Neural cell (in vitro differentiated cells): ENCODE measurements around the gene TTF1. TPM values are rescaled to one million over a fixed set of nuclear protein-coding genes. Genes with fewer than 3 reads are reported as not detected.

Experiments used
- H2AFZ ChIP-seq: fragments of 200-600, 300-800 bp; sonication (generic), shearing (Covaris generic); 2 replicates; pipeline ENCODE4 v1.6.0; 2014; ENCODE audit warnings: low read depth, mild to moderate bottlenecking, antibody characterized with exemption, low read length, moderate library complexity
- H3F3A ChIP-seq: fragments of 200-600 bp; shearing (Covaris generic); 2 replicates; pipeline ENCODE4 v1.6.1; 2016; ENCODE audit warnings: mild to moderate bottlenecking, moderate library complexity, mixed read lengths, antibody characterized with exemption, low read length; ENCODE audit not compliant: insufficient read depth, poor library complexity, severe bottlenecking
- H3K27ac ChIP-seq: fragments of 200-600, 300-800 bp; sonication (generic), shearing (Covaris generic); 2 replicates; pipeline ENCODE4 v1.5.1; 2014; ENCODE audit warnings: mild to moderate bottlenecking, low read length, moderate library complexity
- H3K27me3 ChIP-seq: fragments of 300-800, 200-600 bp; sonication (generic), shearing (Covaris generic); 2 replicates; pipeline ENCODE4 v1.6.0; 2014; ENCODE audit warnings: mild to moderate bottlenecking, low read depth, low read length, moderate library complexity; ENCODE audit not compliant: insufficient read depth
- H3K36me3 ChIP-seq: fragments of 300-800, 200-600 bp; sonication (generic), shearing (Covaris generic); 2 replicates; pipeline ENCODE4 v1.5.1; 2014; ENCODE audit warnings: mild to moderate bottlenecking, antibody characterized with exemption, low read length, moderate library complexity; ENCODE audit not compliant: insufficient read depth
- H3K4me2 ChIP-seq: fragments of 300-800, 200-600 bp; sonication (generic), shearing (Covaris generic); 2 replicates; pipeline ENCODE4 v1.6.0; 2014; ENCODE audit warnings: mild to moderate bottlenecking, low read length
- H3K4me3 ChIP-seq: fragments of 300-800, 200-600 bp; sonication (generic), shearing (Covaris generic); 2 replicates; pipeline ENCODE4 v1.5.1; 2014; ENCODE audit warnings: mild to moderate bottlenecking, low read length, moderate library complexity
- H3K79me2 ChIP-seq: fragments of 200-600 bp; shearing (Covaris generic); replicated peaks from 2 replicates; pipeline ENCODE4 v1.6.0; 2014; ENCODE audit warnings: mild to moderate bottlenecking, low read length, moderate library complexity; ENCODE audit not compliant: insufficient read depth
- H3K9ac ChIP-seq: fragments of 300-800, 200-600 bp; sonication (generic), shearing (Covaris generic); 2 replicates; pipeline ENCODE4 v1.6.1; 2016; ENCODE audit warnings: mild to moderate bottlenecking, low read length, mixed read lengths
- H3K9me2 ChIP-seq: fragments of 200-600 bp; shearing (Covaris generic); 2 replicates; pipeline ENCODE4 v1.6.1; 2016; ENCODE audit warnings: mild to moderate bottlenecking, low read length, mixed read lengths; ENCODE audit not compliant: insufficient read depth
- H3K9me3 ChIP-seq: fragments of 200-600, 300-800 bp; sonication (generic), shearing (Covaris generic); 2 replicates; pipeline ENCODE4 v1.6.1; 2016; ENCODE audit warnings: mild to moderate bottlenecking, mixed run types, low read length, moderate library complexity, mixed read lengths
- H4K20me1 ChIP-seq: fragments of 200-600 bp; shearing (Covaris generic); 2 replicates; pipeline ENCODE4 v1.6.1; 2016; ENCODE audit warnings: mild to moderate bottlenecking, mixed run types; ENCODE audit not compliant: insufficient read depth
- CTCF ChIP-seq: fragments of 450-650 bp; IDR thresholded peaks from 2 replicates; pipeline ENCODE4 v1.5.1; 2014; ENCODE audit warnings: antibody characterized with exemption, mild to moderate bottlenecking, moderate library complexity; ENCODE audit not compliant: poor library complexity, severe bottlenecking
- EP300 ChIP-seq: fragments of 450-650 bp; conservative IDR thresholded peaks from 2 replicates; pipeline ENCODE4 v1.6.1; 2014; ENCODE audit warnings: antibody characterized with exemption, mild to moderate bottlenecking, moderate library complexity; ENCODE audit not compliant: poor library complexity, severe bottlenecking
- EZH2 ChIP-seq: fragments of 200-600, 300-800 bp; shearing (Covaris generic), sonication (generic); IDR thresholded peaks from 2 replicates; pipeline ENCODE4 v1.6.1; 2014; ENCODE audit warnings: antibody characterized with exemption, low read length, borderline replicate concordance, mild to moderate bottlenecking; ENCODE audit not compliant: insufficient read depth, poor library complexity, severe bottlenecking
- MXI1 ChIP-seq: fragments of 450-650 bp; conservative IDR thresholded peaks from 2 replicates; pipeline ENCODE4 v1.6.1; 2014; ENCODE audit warnings: antibody characterized with exemption, mild to moderate bottlenecking; ENCODE audit not compliant: poor library complexity, severe bottlenecking
- POLR2AphosphoS5 ChIP-seq: IDR thresholded peaks from 2 replicates; pipeline ENCODE4 v1.6.1; 2012
- RAD21 ChIP-seq: fragments of 450-650 bp; conservative IDR thresholded peaks from 2 replicates; pipeline ENCODE4 v1.6.1; 2014; ENCODE audit warnings: antibody characterized with exemption, mild to moderate bottlenecking, moderate library complexity
- REST ChIP-seq: IDR thresholded peaks from 2 replicates; pipeline ENCODE4 v1.6.1; 2012; ENCODE audit warnings: borderline replicate concordance
- SMC3 ChIP-seq: fragments of 450-650 bp; conservative IDR thresholded peaks from 2 replicates; pipeline ENCODE4 v1.6.1; 2014; ENCODE audit warnings: antibody characterized with exemption, mild to moderate bottlenecking, moderate library complexity; ENCODE audit not compliant: poor library complexity
- TAF1 ChIP-seq: IDR thresholded peaks from 2 replicates; pipeline ENCODE4 v1.6.1; 2012; ENCODE audit warnings: low read depth
- polyA plus RNA-seq: library from polyadenylated mRNA; depleted of rRNA; stranded (reverse); fragments of >200 nt; gene quantifications from 2 replicates; pipeline ENCODE4 v1.2.3, GENCODE V29; 2014

Gene TTF1
- polyA plus RNA-seq, 1 donor from 2014 or later, result 27.1 TPM

- Histone ChIP-seq H3K9ac (no peak overlapping the region), H2AFZ (no peak overlapping the region), H3K79me2 (peaks cover 19% of the 10 kb centered on the region), H3K9me3 (no peaks in the 10 kb centered on the region), H3F3A (no peaks in the 10 kb centered on the region), H3K27me3 (no peaks in the 10 kb centered on the region), H3K4me2 (no peak overlapping the region), H3K4me3 (no peak overlapping the region), H3K27ac (no peak overlapping the region), H3K36me3 (no peaks in the 10 kb centered on the region), H3K9me2 (no peaks in the 10 kb centered on the region), H4K20me1 (no peaks in the 10 kb centered on the region)
- TF ChIP-seq MXI1, result no peak
- no peak for TF ChIP-seq EZH2
- TF ChIP-seq EP300, result no peak
- TF ChIP-seq REST, result no peak
- TF ChIP-seq RAD21, result no peak
- TF ChIP-seq POLR2AphosphoS5, result no peak
- TF ChIP-seq SMC3, result no peak
- no peak for TF ChIP-seq CTCF
- no peak for TF ChIP-seq TAF1
Measured at GRCh38 chr9:132401824-132402223, 4.8 kb downstream of the TTF1 start.

- no peak for TF ChIP-seq POLR2AphosphoS5
- no peak for TF ChIP-seq RAD21
- no peak for TF ChIP-seq TAF1
- no peak for TF ChIP-seq CTCF
- no peak for TF ChIP-seq SMC3
- Histone ChIP-seq H3K4me2 (no peak overlapping the region), H2AFZ (no peak overlapping the region), H3K9me3 (no peaks in the 10 kb centered on the region), H3K79me2 (no peaks in the 10 kb centered on the region), H3K9me2 (no peaks in the 10 kb centered on the region), H3K36me3 (no peaks in the 10 kb centered on the region), H3K27ac (no peak overlapping the region), H4K20me1 (no peaks in the 10 kb centered on the region), H3K4me3 (no peak overlapping the region), H3K9ac (no peak overlapping the region), H3K27me3 (no peaks in the 10 kb centered on the region), H3F3A (no peaks in the 10 kb centered on the region)
Measured at GRCh38 chr9:132395560-132395959, 11.1 kb downstream of the TTF1 start.
